Lung (tissue), 12 donors: Measurements from ENCODE around the gene SAP30. TPM values are rescaled to one million over a fixed set of nuclear protein-coding genes. Genes with fewer than 3 reads are reported as not detected.

ENCODE experiments used
- ATAC-seq: fragments of 200-7000 bp; cut with Tn5 transposase; one replicate; pipeline ENCODE4 v1.9.1; 2020; ENCODE audit warnings: moderate number of reproducible peaks; ENCODE audit not compliant: insufficient read depth, low FRiP score
- DNase-seq, 3 donors: peaks; one replicate each; pipeline ENCODE4 v3.0.0-alpha.2; 2013 to 2017
- H3K27ac ChIP-seq, 2 donors: one replicate each; pipeline ENCODE4 v1.5.1; 2013; ENCODE audit warnings: mild to moderate bottlenecking in 2 of 2, moderate library complexity in 2 of 2, control low read depth in 1 of 2, inconsistent platforms in 1 of 2, low read depth in 1 of 2, low read length in 1 of 2
- H3K27me3 ChIP-seq, 3 donors: one replicate each; pipeline ENCODE4 v1.5.1; 2013; ENCODE audit warnings: low read length in 2 of 3; ENCODE audit not compliant: control insufficient read depth in 3 of 3, insufficient read depth in 3 of 3
- H3K36me3 ChIP-seq, 4 donors: one replicate each; pipeline ENCODE4 v1.5.1; 2013; ENCODE audit warnings: low read length in 4 of 4, mild to moderate bottlenecking in 1 of 4, moderate library complexity in 1 of 4; ENCODE audit not compliant: control insufficient read depth in 4 of 4, insufficient read depth in 4 of 4
- H3K4me1 ChIP-seq, 5 donors: one replicate each; pipeline ENCODE4 v1.5.1; 2013; ENCODE audit warnings: low read length in 5 of 5, mild to moderate bottlenecking in 2 of 5, moderate library complexity in 1 of 5; ENCODE audit not compliant: control insufficient read depth in 5 of 5, insufficient read depth in 5 of 5
- H3K4me3 ChIP-seq: one replicate; pipeline ENCODE4 v1.5.1; 2013; ENCODE audit warnings: mild to moderate bottlenecking, control low read depth, moderate library complexity
- H3K9ac ChIP-seq, 2 donors: one replicate each; pipeline ENCODE4 v1.5.1; 2013; ENCODE audit warnings: low read length in 2 of 2, control low read depth in 1 of 2; ENCODE audit not compliant: insufficient read depth in 1 of 2
- H3K9me3 ChIP-seq, 4 donors: one replicate each; pipeline ENCODE4 v1.5.1; 2013; ENCODE audit warnings: low read length in 3 of 4, mild to moderate bottlenecking in 1 of 4, moderate library complexity in 1 of 4; ENCODE audit not compliant: control insufficient read depth in 4 of 4, insufficient read depth in 3 of 4
- WGBS, 2 donors: extraction: QIAGEN DNeasy Blood & Tissue Kit; methylation state at CpG; one replicate each; pipeline ENCODE4 v1.1.7; 2013; 5-methylcytosine and 5-hydroxymethylcytosine counted together
- polyA plus RNA-seq, 2 donors: library from polyadenylated mRNA; stranded (reverse); fragments of 200-250 nt; gene quantifications; one replicate each; pipeline ENCODE4 v1.2.1, GENCODE V29; 2013
- total RNA-seq, 2 donors: library from RNA; depleted of rRNA in 1 of 2; stranded (reverse); fragments of >200 nt in 1 of 2; gene quantifications; one replicate each; pipeline ENCODE4 v1.2.1, GENCODE V29; 2014 to 2021
- TF ChIP-seq, protein P1 (sequence below): IDR thresholded peaks from 2 replicates; pipeline ENCODE4 v1.5.1; 2012; ENCODE audit warnings: mild to moderate bottlenecking; ENCODE audit errors: control extremely low read depth, extremely low read depth
- donor health status: control.
- donor health status: control.
- donor health status: Bipolar disorder and iron deficiency.
- donor health status: healthy.
- donor health status: DM: yes; HTN: yes; CAD: no.

SAP30 gene
- total and polyA plus RNA-seq, 4 donors = 5.1 to 25.2 (median 12.6) TPM

GRCh38 chr4:173413036-173413435 is 42.3 kb downstream of the SAP30 start:
- TF ChIP-seq, protein P1, sequence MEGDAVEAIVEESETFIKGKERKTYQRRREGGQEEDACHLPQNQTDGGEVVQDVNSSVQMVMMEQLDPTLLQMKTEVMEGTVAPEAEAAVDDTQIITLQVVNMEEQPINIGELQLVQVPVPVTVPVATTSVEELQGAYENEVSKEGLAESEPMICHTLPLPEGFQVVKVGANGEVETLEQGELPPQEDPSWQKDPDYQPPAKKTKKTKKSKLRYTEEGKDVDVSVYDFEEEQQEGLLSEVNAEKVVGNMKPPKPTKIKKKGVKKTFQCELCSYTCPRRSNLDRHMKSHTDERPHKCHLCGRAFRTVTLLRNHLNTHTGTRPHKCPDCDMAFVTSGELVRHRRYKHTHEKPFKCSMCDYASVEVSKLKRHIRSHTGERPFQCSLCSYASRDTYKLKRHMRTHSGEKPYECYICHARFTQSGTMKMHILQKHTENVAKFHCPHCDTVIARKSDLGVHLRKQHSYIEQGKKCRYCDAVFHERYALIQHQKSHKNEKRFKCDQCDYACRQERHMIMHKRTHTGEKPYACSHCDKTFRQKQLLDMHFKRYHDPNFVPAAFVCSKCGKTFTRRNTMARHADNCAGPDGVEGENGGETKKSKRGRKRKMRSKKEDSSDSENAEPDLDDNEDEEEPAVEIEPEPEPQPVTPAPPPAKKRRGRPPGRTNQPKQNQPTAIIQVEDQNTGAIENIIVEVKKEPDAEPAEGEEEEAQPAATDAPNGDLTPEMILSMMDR = no peak

GRCh38 chr4:173414456-173414855 is 43.7 kb downstream of the SAP30 start:
- TF ChIP-seq, protein P1 = no peak
- Histone ChIP-seq H3K27me3 (no peaks in the 10 kb centered on the region), H3K9me3 (no peaks in the 10 kb centered on the region), H3K27ac (no peak overlapping the region), H3K9ac (no peak overlapping the region), H3K4me3 (no peak overlapping the region), H3K36me3 (peaks cover 0 to 4% (median 0%) of the 10 kb centered on the region in 4 donors), H3K4me1 (peaks cover 0 to 5% (median 0%) of the 10 kb centered on the region in 5 donors)
- no peak for ATAC-seq
- no peak for DNase-seq
- 54 to 78% methylated on average over 3 of the region's 3 CpGs for WGBS, 2 donors

More at GRCh38 chr4:173413036-173413435, 42.3 kb downstream of the SAP30 start:
- Histone ChIP-seq H3K9ac (no peak overlapping the region), H3K4me1 (peaks cover 0 to 5% (median 0%) of the 10 kb centered on the region in 5 donors), H3K4me3 (no peak overlapping the region), H3K27ac (no peak overlapping the region), H3K36me3 (peaks cover 0 to 4% (median 0%) of the 10 kb centered on the region in 4 donors), H3K9me3 (no peaks in the 10 kb centered on the region), H3K27me3 (no peaks in the 10 kb centered on the region)
- DNase-seq (no peak), ATAC-seq (no peak)
- 19 to 52% methylated on average over 1 of the region's 1 CpG for WGBS, 2 donors

GRCh38 chr4:173415092-173415491 is 44.3 kb downstream of the SAP30 start:
- Histone ChIP-seq H3K9ac (no peak overlapping the region), H3K36me3 (peaks cover 0 to 3% (median 0%) of the 10 kb centered on the region in 4 donors), H3K4me3 (no peak overlapping the region), H3K27me3 (no peaks in the 10 kb centered on the region), H3K27ac (peak overlapping the region in 1 of 2 donors; percentile 28), H3K9me3 (no peaks in the 10 kb centered on the region), H3K4me1 (peaks cover 0 to 5% (median 0%) of the 10 kb centered on the region in 5 donors)
- TF ChIP-seq, protein P1 = no peak
- ATAC-seq (no peak), DNase-seq (peak in 1 of 3 donors; percentile 25)
- WGBS, 2 donors = 34 to 61% methylated on average over 3 of the region's 3 CpGs
